HG03432 (cell line): ENCODE data around the gene HNRNPUL1.
"Not testable (repeated sequence)": the region's sequence is repeated elsewhere in the genome, so short reads cannot be mapped to it uniquely, and the experiment has no call there.

Source experiments
- ATAC-seq: cut with Tn5 transposase; IDR thresholded peaks from one replicate; pipeline ENCODE4 v1.9.1; 2021; ENCODE audit warnings: mild to moderate bottlenecking, moderate library complexity; ENCODE audit not compliant: unreplicated experiment

HNRNPUL1 gene

GRCh38 chr19:41263850-41264580 lies at the start of gene HNRNPUL1:
HNRNPUL1 (plus strand) TSS chr19:41264372; CDS start chr19:41264504, 132 bp downstream.
- ATAC-seq, result peak; percentile 74

- no peak for ATAC-seq
These were observed 46.4 kb upstream of the HNRNPUL1 start for GRCh38 chr19:41217741-41218140.

GRCh38 chr19:41218249-41218614 lies 45.9 kb upstream of the HNRNPUL1 start:
- no peak for ATAC-seq

GRCh38 chr19:41218615-41219507 lies 45.3 kb upstream of the HNRNPUL1 start, which contains the start of gene AXL:
AXL (plus strand) TSS chr19:41219223; CDS start chr19:41219393, 170 bp downstream.
- ATAC-seq, result no peak

GRCh38 chr19:41219924-41220567 lies 44.1 kb upstream of the HNRNPUL1 start:
- ATAC-seq, result no peak

GRCh38 chr19:41220811-41221210 lies 43.4 kb upstream of the HNRNPUL1 start:
- no peak for ATAC-seq

GRCh38 chr19:41221514-41222205 lies 42.5 kb upstream of the HNRNPUL1 start:
- ATAC-seq, result no peak

- ATAC-seq, result no peak
These were observed 41.9 kb upstream of the HNRNPUL1 start for GRCh38 chr19:41222240-41222639.

- no peak for ATAC-seq
These were observed 40.5 kb upstream of the HNRNPUL1 start for GRCh38 chr19:41223431-41224234.

GRCh38 chr19:41224632-41225031 lies 39.5 kb upstream of the HNRNPUL1 start:
- ATAC-seq, result no peak

- no peak for ATAC-seq
These were observed 38.7 kb upstream of the HNRNPUL1 start for GRCh38 chr19:41225238-41226052.

GRCh38 chr19:41226053-41226873 lies 37.9 kb upstream of the HNRNPUL1 start:
- ATAC-seq, result no peak

- ATAC-seq, result no peak
These were observed 37.2 kb upstream of the HNRNPUL1 start for GRCh38 chr19:41226874-41227390.

GRCh38 chr19:41228486-41228885 lies 35.7 kb upstream of the HNRNPUL1 start:
- ATAC-seq, result no peak

- not testable (repeated sequence) for ATAC-seq
These were observed 34.8 kb upstream of the HNRNPUL1 start for GRCh38 chr19:41229338-41229737.

- ATAC-seq, result no peak
These were observed 33.9 kb upstream of the HNRNPUL1 start for GRCh38 chr19:41230067-41230857.

GRCh38 chr19:41232686-41233085 lies 31.5 kb upstream of the HNRNPUL1 start:
- no peak for ATAC-seq
